ENCODE data around the gene NAT9. TPM values are rescaled to one million over a fixed set of nuclear protein-coding genes. Genes with fewer than 3 reads are reported as not detected.

The NAT9 gene
- total and polyA plus RNA-seq, 2 donors (not counting 3 experiments of a cell fraction or from before 2014, with no cell fraction given): 39.3 to 44.8 TPM

GRCh38 chr17:74761419-74761818 is 14.7 kb downstream of the NAT9 start:
- H3K9ac ChIP-seq (replicated peaks; ENCODE audit: extremely low read depth, insufficient read depth, low read length): no peak overlapping the region
- POLR2A ChIA-PET: no interaction called here
- DNase-seq (ENCODE audit: low read depth, low spot score) (no peak), FAIRE-seq (no peak)
- H3K27ac ChIP-seq (ENCODE audit: insufficient read depth, low read depth, low read length): no peak overlapping the region
- no peak overlapping the region for H3K4me3 ChIP-seq (replicated peaks in 1 of 3; ENCODE audit: insufficient read depth in 1 of 3, low read depth in 1 of 3, low read length in 3 of 3)
- intact Hi-C loops (cut with micrococcal nuclease) (no loop called here), dilution Hi-C loops (cut with MboI; ENCODE audit: extremely low pct_ligation_motif_present, low sequenced_read_pairs) (no loop called here)
- no peaks in the 10 kb centered on the region for H3K27me3 ChIP-seq (ENCODE audit: control insufficient read depth in 2 of 2, insufficient read depth in 2 of 2, low read length in 2 of 2)
- H3K4me1 ChIP-seq (ENCODE audit: control insufficient read depth, extremely low read depth, insufficient read depth, low read length): peaks cover 7% of the 10 kb centered on the region
- no peaks in the 10 kb centered on the region for H3K79me2 ChIP-seq (ENCODE audit: control insufficient read depth, insufficient read depth, low read length)
- no peak overlapping the region for H2AFZ ChIP-seq (ENCODE audit: low read depth, low read length)
- no peaks in the 10 kb centered on the region for H3K9me3 ChIP-seq (replicated peaks; ENCODE audit: control insufficient read depth, insufficient read depth, low read length)
- no peak overlapping the region for H3K4me2 ChIP-seq (ENCODE audit: insufficient read depth, low read length)
- H3K9me1 ChIP-seq (replicated peaks; ENCODE audit: control insufficient read depth, extremely low read depth, insufficient read depth, low read length): no peaks in the 10 kb centered on the region
- no TSS peak for BruUV-seq (replicated peaks)
- no peaks in the 10 kb centered on the region for H3K36me3 ChIP-seq (ENCODE audit: control insufficient read depth in 2 of 2, extremely low read depth in 1 of 2, insufficient read depth in 2 of 2, low read length in 2 of 2)
- TF ChIP-seq, protein P1, sequence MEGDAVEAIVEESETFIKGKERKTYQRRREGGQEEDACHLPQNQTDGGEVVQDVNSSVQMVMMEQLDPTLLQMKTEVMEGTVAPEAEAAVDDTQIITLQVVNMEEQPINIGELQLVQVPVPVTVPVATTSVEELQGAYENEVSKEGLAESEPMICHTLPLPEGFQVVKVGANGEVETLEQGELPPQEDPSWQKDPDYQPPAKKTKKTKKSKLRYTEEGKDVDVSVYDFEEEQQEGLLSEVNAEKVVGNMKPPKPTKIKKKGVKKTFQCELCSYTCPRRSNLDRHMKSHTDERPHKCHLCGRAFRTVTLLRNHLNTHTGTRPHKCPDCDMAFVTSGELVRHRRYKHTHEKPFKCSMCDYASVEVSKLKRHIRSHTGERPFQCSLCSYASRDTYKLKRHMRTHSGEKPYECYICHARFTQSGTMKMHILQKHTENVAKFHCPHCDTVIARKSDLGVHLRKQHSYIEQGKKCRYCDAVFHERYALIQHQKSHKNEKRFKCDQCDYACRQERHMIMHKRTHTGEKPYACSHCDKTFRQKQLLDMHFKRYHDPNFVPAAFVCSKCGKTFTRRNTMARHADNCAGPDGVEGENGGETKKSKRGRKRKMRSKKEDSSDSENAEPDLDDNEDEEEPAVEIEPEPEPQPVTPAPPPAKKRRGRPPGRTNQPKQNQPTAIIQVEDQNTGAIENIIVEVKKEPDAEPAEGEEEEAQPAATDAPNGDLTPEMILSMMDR (IDR thresholded peaks at IDR 0.05; ENCODE audit: extremely low read depth in 1 of 2, insufficient read depth in 1 of 2, low read depth in 1 of 2, low read length in 2 of 2): no peak
- no peak for TF ChIP-seq JUN (IDR thresholded peaks at IDR 0.05; ENCODE audit: borderline replicate concordance, insufficient read depth, insufficient read length, low read depth)
- TF ChIP-seq MAX (IDR thresholded peaks at IDR 0.05; ENCODE audit: insufficient read depth, insufficient read length): no peak
- TF ChIP-seq FOS (IDR thresholded peaks at IDR 0.05; ENCODE audit: borderline replicate concordance, insufficient read depth, low read length): no peak
- no peak for TF ChIP-seq GATA2 (IDR thresholded peaks at IDR 0.05; ENCODE audit: insufficient read depth, insufficient read length, low read depth, low read length)
- TF ChIP-seq EZH2 (IDR thresholded peaks at IDR 0.05; ENCODE audit: borderline replicate concordance, low read depth, low read length, severe bottlenecking): no peak
- no peak for TF ChIP-seq MYC (IDR thresholded peaks at IDR 0.05; ENCODE audit: low read depth, low read length)
- TF ChIP-seq POLR2AphosphoS5 (IDR thresholded peaks at IDR 0.05; ENCODE audit: insufficient read depth, low read depth, low read length): no peak
- no peak for TF ChIP-seq POLR2A (IDR thresholded peaks at IDR 0.05; ENCODE audit: low read depth, low read length)
- H4K20me1 ChIP-seq (replicated peaks; ENCODE audit: control insufficient read depth, extremely low read depth, insufficient read depth, low read length): no peaks in the 10 kb centered on the region
- CTCF ChIA-PET: interaction anchor here (2.4 to 3.3 kb wide), 2 partner anchors 10 to 15 kb away, joined by 14 to 25 read pairs; no protein-coding TSS in a partner anchor

Data from endothelial cell of umbilical vein (primary cell).